CD4-positive, alpha-beta T cell treated with Interleukin-12 subunit alpha and Interleukin-12 subunit beta, for 1 hour (primary cell): ENCODE data around the gene GALNT14.

Experiments
- DNase-seq: peaks from one replicate; pipeline ENCODE4 v3.0.0-alpha.2; 2020

GALNT14 gene

DNA sequence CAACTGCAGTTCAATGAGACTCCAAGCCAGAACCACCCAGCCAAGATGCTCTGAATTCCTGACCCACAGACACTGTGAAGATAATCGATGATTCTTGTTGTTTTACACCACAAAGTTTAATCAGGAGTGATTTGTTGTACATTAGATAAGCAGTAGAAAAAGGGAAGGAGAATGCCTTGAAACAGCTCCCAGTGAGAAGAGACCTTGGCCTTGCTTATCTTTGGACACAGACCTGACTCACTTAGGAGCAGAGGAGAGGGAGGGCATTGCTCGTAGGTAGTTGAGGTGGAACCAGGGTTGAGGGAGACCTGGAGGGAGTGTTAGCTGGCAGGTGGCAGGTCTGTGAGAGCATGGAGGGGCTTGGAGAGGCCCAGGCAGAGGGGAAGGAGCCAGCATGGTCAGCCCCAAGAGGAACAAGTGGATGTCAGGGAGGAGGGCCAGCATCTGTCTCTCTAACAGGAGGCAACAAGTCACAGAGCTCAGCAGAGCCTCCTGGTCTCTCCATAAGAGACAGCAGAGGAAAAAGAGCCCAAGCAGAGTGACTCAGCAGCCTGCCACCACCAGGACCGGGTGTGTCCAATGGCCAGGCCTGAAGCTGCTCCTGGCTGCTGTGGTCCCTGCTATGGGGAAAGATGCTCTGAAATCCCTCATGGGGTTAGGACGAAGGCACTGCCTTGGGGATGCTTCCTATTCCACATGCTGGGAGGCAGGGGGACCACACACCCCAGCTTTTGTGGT, 169.4 kb downstream of the GALNT14 start:
- no peak for DNase-seq

DNA sequence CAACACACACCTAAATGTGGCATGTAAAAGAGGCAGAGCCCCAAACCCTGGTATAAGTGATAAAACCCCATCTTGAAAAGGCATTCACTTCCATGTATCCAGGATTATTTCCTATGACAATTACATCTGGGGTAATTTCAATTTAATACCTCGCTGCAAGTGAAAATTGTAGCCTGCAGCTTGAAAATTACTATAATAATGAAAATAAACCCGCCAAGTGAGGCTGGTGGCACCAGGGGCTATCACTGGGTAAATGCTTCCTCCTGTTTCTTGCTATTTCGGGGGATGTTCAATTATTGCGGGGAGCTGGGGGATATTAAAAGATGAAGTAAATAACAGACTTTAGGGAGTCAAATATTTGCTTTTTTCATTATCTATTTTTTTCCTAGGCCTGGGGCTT, 171.5 kb downstream of the GALNT14 start:
- DNase-seq = no peak

DNA sequence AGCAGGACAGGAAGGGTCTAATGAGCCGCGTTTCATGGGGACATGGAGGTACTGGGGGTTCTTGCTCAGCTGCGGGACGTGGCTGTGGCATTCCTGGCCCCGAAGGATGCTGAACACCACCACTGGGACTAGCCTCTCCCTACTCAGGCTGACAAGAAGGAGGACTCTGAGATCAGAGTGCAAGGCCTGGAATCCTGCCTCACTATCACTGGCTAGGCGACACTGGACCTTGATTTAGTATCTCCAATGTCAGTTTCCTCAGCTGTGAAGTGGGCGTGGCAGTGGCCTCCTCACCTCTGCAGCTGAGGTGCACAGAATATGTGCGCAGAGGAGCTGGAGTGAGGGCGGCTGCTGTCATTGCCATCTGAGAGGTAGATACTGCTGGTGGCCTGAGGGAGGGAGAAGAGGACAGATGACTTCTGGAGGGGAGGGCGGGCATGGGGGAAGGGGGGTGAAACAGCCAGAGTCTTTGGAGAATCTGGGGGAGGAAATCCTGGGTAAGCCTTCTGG, 173.2 kb downstream of the GALNT14 start:
- DNase-seq = no peak

DNA sequence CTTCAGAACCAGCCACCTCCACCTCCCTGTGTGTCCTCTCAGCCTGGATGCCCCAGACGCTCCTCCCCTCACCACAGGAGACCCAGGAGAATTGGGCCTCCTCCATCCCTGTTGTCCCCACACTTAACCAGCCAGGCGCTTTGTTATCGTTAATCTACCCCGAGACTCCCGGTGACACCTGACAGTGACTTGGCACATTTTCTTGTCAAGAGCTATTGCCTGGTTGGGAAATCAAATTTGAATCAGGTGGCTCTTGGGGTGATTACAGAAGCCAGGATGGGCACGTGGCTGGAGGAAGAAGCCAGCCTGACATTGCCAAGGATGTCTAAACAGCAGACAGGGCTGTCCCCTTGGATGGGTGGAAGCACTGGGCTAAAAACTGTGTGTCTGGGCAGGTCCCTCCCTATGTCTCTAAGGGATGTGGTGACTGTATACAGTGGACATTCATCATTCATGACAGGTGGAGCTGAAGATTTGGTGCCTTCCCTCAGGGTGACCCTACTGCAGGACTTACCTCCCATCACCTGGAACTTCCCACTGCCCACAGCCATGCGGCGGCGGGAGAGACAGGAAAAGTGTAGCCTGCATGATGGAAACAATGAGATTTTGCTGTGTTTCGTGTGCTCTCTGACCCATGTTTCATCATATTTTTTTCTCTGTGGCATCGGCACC, 173.8 kb downstream of the GALNT14 start:
- DNase-seq = no peak

DNA sequence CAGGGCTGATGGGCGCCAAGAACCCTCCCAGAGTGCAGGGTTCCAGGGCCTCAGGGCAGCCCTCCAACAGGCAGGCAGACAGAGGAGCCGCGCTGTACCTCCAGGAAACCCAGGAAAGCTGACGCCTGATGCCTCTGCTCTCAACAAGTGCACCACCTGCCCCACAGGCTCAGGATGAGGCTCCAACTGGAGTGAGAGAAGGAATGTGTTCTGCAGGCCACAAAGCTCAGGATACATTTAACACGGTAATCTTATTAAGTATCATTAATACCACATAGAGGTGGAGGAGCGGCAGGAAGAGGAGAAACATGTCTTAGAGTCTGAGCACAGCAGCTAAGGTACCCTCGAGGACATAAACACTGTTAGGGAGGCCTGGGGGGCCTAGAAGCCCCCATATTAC, 175.1 kb downstream of the GALNT14 start:
- no peak for DNase-seq

DNA sequence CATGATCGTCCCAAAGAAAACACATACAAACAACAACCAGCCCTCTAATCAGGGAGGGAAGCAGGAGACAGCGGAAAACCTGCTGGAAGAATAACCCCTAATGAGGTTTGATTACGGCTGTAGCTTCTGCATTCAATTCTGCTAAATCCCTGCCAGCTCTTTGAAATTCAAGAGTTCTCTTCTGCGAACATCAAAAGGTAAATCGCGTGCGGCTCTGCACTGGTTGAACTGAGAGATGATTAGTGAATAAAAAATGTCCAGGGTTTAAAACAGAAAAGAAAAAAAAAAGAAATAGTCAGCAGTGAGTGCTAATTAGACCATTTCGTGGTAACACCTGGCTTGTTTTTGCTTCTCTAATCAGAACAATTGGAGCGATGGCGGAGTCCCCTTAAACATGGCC, 178.0 kb downstream of the GALNT14 start:
- DNase-seq = no peak

DNA sequence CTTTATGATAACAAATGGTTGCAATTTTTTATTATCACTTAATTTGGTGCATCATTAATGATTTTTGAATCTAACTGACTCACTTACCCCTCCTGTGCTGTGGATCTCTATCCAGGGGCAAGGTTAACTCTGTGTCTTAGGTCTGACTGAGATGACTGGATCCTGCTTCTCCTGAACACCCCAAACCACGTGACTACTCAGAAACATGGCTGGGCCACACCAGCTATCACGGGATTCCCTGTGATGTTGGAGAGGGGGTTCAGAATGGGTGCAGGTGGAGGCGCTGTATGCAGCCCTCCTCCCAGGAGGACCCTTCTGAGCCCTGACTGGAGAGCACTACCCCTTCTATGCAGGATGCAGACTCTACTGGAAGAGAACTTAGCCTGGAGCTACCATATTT, 178.6 kb downstream of the GALNT14 start:
- no peak for DNase-seq

DNA sequence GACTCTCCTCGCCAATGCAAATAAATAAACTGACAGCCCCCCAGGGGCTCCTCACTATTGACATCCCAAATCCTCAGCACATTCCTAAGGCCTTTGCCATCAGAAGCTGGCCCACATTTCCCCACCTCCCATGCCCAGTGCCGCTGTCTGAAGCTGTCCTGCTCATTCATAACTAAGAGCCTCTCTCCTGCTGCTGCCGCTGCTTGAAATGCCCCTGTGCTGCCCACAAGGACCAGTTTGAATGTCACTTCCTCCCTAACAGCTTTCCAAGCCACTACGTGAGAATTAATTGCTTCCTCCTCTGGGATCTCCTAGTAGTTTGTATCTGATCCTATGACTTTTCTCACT, 179.3 kb downstream of the GALNT14 start:
- DNase-seq = no peak

DNA sequence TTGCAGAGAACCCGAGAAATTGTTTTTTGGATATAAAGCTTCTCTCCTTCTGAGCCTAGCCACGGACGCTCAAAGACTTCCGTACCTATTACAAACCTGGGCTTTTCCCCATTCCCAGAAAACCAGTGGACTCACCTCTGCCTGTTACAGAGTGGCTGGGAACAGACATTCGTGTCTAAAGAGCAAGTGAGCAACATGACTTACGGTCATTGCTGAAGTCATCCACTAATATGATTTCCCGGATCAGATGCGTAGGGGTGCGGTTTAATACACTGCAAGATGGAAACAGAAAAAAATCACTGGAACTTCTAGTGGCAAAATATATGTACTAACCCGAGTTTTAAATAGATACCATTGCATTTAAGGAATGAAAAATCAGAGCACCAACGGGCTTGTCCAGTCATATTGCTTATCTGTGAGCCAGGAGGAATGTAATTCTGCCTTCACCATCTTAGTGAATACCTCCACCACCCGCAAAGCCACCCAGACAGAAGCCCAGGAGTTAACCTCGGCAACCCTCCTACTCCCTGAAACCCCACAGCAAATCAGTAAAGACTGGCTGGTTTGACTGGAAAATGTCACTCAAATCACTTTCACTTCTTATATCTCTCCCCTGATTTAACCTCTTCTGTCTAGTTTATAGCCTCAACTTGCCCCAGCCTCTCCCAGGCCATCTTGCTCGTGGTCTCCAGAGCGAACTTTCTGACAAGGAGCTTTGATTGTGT, 179.9 kb downstream of the GALNT14 start:
- DNase-seq = no peak

DNA sequence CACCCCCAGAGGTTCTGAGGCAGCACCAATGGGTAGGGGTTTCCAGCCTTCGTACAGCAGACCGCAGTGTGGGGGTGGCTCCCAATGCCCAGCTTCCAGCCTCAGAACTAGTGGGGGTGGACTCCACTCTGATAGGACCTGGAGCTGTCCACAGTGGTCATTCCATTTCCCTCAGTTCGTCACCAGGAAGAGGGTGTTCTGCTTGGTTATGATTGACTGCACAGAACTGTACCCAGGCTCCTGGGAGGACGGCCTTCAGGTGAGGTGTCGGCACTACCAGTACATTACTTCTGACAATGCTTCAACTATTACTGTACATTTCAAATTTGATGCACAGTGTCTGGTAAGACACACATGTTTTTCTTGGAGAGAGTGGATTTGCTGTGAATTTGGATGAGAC, 180.6 kb downstream of the GALNT14 start:
- no peak for DNase-seq

DNA sequence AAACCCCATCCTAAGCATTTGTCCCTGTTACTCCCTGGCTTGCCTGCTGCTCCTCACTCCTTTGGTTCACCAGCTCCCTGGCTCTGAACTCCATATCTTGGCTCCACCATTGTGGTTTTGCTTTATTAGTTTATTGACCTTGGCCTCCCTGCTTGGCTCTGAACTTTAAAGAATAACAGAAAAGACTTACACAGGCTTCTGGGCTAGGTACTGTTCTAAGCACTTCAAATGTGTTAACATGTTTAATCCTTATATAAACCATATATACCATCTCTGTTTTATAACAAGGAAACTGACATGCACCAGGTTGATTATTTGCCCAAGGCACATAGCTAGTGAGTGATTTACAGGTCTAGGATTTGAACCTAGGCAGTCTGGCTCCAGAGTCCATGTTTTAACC, 181.2 kb downstream of the GALNT14 start:
- DNase-seq = no peak

DNA sequence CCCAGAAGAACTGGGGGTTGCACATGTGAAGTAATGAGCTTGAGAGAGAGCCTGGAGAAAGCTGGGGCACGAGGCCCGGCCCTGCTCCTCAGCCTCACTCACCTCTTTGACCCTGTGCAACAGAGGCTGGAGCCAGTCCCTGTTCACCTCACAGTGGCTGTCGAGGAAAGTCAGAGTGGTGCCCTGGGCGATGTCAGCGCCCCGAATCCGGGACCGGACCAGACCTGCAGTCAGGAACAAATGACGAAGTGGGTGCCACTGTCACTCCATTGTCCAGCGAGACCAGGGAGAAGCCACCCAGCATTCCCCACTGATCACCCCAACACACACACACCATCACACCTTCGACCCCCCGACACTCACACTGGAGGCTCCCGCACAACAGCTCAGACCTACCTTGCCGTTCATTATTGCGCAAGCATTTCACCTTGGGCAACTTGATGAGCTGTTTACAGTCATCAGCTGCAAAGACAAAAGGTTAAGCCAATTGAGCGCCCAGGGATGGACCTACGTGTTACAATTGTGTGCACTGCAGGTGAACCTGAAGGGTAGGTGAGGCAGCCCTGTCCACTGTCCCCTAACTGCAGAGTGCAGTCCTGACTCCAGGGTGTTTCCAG, 182.6 kb downstream of the GALNT14 start:
- no peak for DNase-seq

DNA sequence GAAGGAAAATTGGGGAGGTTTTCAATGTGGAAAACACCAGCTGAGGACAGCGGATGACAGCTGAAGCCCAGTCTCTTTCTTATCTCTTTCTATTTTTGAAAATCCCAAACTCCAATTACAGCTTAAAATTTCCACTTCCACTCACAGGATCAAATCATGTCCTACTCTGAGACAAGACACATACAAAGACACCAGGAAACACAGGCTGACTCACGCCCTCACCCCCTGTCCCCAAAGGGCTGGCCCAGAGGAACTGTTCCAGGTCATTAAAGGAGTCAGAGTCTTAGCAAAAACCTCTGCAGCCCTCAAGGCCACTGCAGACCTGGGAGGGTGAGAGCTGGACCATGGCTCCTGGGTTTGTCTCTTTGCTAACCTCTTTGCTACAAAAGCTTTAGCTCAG, 187.9 kb downstream of the GALNT14 start:
- no peak for DNase-seq

DNA sequence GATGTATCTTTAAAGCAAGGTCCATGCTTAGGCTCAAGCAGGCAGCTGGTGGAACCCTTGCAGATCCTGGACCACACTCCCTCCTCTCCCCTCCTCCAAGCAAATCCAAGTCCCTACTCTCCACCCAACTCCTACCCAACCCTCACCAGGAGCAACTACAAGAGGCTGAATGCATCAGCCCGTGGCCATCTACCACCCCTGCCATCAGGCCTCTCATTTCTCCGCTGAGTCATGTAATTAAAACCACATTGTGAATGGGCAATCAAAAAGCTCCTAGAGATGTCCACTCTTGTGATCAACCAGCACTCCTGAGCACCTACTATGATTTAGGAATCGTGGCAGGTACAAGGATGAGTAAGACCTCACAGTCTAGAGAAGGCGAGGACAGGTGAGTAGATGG, 188.8 kb downstream of the GALNT14 start:
- DNase-seq = no peak

DNA sequence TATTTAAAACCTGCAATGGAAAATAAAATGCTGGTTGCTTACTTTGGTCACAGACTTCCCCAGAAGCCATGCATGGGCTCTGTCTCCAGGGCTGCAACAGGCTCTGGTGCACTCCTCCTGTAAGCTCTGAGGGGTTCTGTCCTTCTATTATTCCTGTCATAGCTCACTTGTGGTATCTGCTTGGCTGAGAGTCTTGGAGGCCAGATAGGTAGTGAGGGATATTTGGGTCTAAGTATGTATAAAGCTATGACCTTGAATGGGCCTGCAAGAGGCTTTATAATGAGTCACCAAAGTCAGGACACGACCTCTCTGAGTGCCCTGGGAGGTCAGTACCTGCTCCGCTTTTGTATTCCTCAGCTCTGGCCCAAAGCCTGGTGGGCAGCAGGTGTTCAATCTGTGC, 189.4 kb downstream of the GALNT14 start:
- no peak for DNase-seq

DNA sequence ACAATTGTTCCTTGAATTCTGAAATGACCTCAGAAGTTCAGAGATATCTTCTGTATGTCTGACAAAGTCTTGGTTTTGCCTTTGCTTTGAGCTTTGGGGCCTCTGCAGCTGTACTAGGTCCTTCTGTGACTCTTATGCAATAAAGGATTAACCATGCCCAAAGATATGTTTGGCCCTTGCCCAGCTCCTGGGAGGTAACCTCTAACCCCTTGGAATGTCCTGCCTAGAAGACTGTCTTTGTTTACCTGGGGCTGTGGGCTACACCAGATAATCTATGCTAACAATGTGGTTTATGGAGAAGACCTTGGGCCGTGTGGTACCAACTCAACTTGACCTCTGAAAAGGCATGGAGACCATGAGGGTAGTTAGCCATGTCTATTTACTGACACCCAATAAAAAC, 190.1 kb downstream of the GALNT14 start:
- no peak for DNase-seq

DNA sequence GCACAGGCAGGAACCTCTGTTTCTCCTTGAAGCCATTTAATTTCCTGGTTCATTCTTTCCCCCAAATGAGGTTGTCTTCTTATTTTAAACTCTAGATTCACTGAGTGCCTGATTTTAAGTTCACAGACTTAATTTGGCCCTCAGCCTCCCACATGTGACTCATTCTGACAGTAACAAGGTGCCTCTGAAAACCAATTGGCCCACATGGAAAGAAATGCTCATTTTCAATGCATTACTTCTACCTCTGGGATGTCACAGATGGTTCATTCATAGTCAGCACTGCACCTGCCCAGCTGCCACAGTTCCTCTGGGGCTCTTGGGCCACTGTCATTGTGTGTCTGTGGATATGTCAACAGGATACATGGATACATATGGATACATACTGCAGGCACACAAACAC, 190.6 kb downstream of the GALNT14 start:
- no peak for DNase-seq

DNA sequence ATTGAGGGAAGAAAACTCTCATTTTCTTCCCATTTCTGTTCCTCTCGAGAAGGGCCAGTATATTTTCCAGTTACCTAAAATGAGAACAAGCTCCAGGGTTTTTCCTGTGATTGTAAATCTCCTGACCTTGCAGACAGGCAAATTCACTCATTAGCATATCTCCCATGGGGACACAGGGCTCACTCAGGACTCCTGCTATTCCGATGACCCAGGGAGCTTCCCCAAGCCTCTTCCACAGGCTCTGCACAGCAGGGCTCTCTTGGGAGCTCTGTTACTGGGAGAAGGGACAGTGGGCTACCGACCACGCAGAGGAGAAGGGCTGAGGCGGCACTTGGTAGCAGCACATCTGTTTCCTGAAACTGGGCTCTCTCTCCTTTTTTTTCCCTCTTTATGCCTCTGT, 195.8 kb downstream of the GALNT14 start:
- no peak for DNase-seq

DNA sequence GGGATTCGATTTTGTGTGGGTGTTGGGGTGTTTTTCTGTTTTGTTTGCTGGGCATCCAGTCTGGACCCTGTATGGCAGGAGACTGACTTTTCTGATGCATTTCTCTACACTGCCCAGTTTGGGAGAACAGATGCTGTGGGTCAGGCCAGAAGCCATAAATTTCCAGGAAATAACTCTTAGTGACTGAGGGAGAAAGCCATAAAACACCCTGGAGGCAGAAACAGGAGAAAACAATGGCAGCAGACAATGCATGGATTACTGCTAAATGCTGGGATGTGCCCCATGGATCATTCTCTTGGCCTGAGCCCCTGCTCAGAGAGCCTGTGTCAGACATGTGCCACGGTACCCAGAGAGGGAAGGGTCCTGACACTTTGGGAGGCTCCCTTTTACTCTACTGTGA, 197.4 kb downstream of the GALNT14 start:
- no peak for DNase-seq

DNA sequence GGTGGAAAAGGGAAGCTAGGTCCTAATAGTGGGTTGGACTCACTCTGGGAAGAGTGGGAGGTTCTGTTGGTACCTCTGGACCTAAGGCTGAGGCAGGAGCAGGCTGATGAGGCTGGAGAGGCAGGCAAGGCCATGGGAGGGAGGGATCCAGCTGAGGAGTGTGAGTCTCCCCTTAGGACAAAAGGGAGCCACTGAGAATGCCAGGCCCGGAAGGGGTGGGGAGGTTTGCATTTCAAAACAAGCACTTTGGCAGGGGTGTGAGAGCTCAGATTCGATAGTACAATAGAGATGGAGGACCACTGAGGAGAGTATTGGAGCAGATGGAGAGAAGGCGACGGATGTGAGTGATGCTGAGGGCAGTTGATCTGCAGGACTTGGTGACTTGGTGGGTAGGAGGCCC, 198.9 kb downstream of the GALNT14 start:
- DNase-seq = no peak

DNA sequence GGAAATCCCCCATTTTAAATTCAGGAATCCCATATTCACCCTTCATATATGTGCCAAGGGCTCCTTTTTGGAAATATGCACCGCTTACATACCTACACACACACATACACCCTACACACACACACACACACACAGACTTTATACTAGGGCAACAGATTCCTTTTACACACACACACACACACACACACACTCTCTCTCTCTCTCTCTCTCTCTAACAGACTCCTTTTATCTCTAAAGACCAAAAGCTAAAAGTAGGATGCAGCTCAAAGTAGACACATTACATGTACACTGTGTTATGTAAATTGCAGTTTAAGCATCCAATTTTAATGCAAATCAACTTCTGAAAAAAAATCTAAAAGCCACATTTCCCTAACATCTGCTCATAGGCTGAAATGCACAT, 200.0 kb downstream of the GALNT14 start:
- DNase-seq = no peak

DNA sequence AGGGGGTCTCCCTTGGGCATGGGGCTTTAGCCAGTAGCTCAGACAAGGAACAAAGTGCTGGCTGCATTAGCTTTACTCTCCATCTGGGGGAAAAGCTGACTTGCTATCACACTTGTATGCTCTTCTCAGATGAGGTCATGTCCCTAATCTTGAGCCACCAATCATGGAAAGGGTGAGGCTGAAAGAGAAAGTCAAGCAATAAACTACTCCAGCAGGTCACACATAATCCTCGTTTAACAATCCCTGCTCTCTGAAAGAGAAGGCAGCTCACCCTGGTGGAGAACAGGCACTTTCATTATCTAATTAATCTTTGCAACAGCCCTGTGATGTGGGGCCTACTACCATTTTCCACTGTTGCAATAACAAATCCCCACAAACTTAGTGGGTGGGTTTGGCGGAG, 201.3 kb downstream of the GALNT14 start:
- DNase-seq = no peak

DNA sequence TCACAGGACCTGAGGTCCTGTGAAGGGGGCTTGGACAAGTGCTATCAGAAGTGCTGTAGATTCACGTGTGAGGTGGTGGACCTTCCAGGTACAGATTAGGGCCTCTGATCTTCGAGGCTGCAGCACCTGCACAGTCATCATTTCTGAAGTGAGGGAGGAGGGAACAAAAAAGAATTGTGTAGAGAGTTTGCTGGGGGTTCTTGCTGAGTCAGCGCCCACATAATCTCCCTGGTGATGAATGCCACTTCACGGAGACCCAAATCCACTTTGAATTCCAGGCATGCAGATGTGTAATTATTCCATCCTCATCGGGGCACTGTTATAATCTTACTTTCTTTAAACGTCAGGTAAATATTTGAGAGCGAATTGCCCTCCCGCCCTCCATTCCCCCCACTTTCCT, 202.4 kb downstream of the GALNT14 start:
- no peak for DNase-seq

DNA sequence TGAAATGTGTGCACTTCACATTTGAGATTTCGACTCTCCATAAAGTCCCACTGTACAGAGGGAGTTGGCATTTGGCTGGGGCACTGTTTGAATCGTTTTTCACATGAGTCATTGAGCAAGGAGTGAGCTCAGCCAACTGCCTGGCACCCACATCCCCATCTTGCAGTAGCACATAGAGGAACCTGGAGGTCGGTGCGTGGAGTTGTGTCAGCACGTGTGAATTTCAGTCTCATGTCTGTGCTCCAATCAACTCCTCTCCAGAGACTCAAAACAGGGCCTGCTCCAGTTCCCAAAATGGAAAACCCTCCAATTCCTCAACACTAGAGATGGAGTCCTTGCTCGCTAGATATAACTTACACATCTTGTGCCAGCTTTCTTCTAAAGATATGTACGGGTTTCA, 204.2 kb downstream of the GALNT14 start:
- no peak for DNase-seq
